Measurements from ENCODE around the gene FXYD7.

- no peak for TF ChIP-seq CTCF (IDR thresholded peaks at IDR 0.05 in 8 of 11, conservative IDR thresholded peaks at IDR 0.05 in 3 of 11)
- TF ChIP-seq POLR2AphosphoS5 (IDR thresholded peaks at IDR 0.05) = no peak
- no peak for TF ChIP-seq POLR2A (IDR thresholded peaks at IDR 0.05)
These were observed 19.6 kb downstream of the FXYD7 start for GRCh38 chr19:35162471-35163326.
